Kidney tubule cell (primary cell): ENCODE measurements around the gene LMNTD1.

Experiments used
- DNase-seq: peaks from one replicate; pipeline ENCODE4 v3.0.0-alpha.2; 2018; ENCODE audit warnings: low spot score

Gene LMNTD1

GRCh38 chr12:25552681-25553080, 402 bp downstream of the LMNTD1 start:
- DNase-seq = peak; percentile 11

GRCh38 chr12:25550186-25550585, 2.9 kb downstream of the LMNTD1 start:
- no peak for DNase-seq

GRCh38 chr12:25549120-25549519, 4.0 kb downstream of the LMNTD1 start:
- DNase-seq = no peak

- DNase-seq = no peak
Observed at GRCh38 chr12:25546318-25546717, 6.8 kb downstream of the LMNTD1 start.

GRCh38 chr12:25533150-25533549, 19.9 kb downstream of the LMNTD1 start:
- no peak for DNase-seq

- no peak for DNase-seq
Observed at GRCh38 chr12:25531502-25532052, 21.5 kb downstream of the LMNTD1 start.

- DNase-seq = peak; percentile 72
Observed at GRCh38 chr12:25529738-25530137, 23.3 kb downstream of the LMNTD1 start.

- no peak for DNase-seq
Observed at GRCh38 chr12:25526778-25527177, 26.3 kb downstream of the LMNTD1 start.

- no peak for DNase-seq
Observed at GRCh38 chr12:25524366-25524765, 28.7 kb downstream of the LMNTD1 start.

GRCh38 chr12:25521625-25522256, 31.3 kb downstream of the LMNTD1 start:
- DNase-seq = no peak

GRCh38 chr12:25518512-25518911, 34.6 kb downstream of the LMNTD1 start:
- DNase-seq = peak; percentile 92

GRCh38 chr12:25504744-25505143, 48.3 kb downstream of the LMNTD1 start:
- no peak for DNase-seq

- DNase-seq = no peak
Observed at GRCh38 chr12:25503666-25504065, 49.4 kb downstream of the LMNTD1 start.

GRCh38 chr12:25502596-25502995, 50.5 kb downstream of the LMNTD1 start:
- DNase-seq = no peak

GRCh38 chr12:25502118-25502517, 51.0 kb downstream of the LMNTD1 start:
- no peak for DNase-seq

GRCh38 chr12:25501549-25501948, 51.5 kb downstream of the LMNTD1 start:
- peak; percentile 69 for DNase-seq

GRCh38 chr12:25500651-25501050, 52.4 kb downstream of the LMNTD1 start:
- peak; percentile 75 for DNase-seq

- DNase-seq = peak; percentile 37
Observed at GRCh38 chr12:25497021-25497420, 56.1 kb downstream of the LMNTD1 start.

GRCh38 chr12:25496098-25496587, 56.9 kb downstream of the LMNTD1 start:
- no peak for DNase-seq

GRCh38 chr12:25495331-25496097, 57.6 kb downstream of the LMNTD1 start:
- peak; percentile 98 for DNase-seq

GRCh38 chr12:25494926-25495325, 58.2 kb downstream of the LMNTD1 start:
- DNase-seq = no peak

- DNase-seq = no peak
Observed at GRCh38 chr12:25493682-25494081, 59.4 kb downstream of the LMNTD1 start.
